GM18951 (cell line): ENCODE results near the gene DLEC1.
"Not testable (repeated sequence)": the region's sequence is repeated elsewhere in the genome, so short reads cannot be mapped to it uniquely, and the experiment has no call there.

Source experiments
- POLR2A ChIP-seq: IDR thresholded peaks from 4 replicates; pipeline ENCODE4 v1.6.1; 2011; ENCODE audit warnings: mild to moderate bottlenecking; ENCODE audit not compliant: insufficient read length, insufficient read depth; ENCODE audit errors: extremely low read depth
- in situ Hi-C: fragments of 300-500 bp; cut with MboI; formaldehyde crosslinking; loops from one replicate; pipeline ENCODE4 v1.12.0; 2022; ENCODE audit warnings: low sequenced_read_pairs, mixed read lengths, inconsistent platforms; ENCODE audit not compliant: unreplicated experiment

The DLEC1 gene

DNA sequence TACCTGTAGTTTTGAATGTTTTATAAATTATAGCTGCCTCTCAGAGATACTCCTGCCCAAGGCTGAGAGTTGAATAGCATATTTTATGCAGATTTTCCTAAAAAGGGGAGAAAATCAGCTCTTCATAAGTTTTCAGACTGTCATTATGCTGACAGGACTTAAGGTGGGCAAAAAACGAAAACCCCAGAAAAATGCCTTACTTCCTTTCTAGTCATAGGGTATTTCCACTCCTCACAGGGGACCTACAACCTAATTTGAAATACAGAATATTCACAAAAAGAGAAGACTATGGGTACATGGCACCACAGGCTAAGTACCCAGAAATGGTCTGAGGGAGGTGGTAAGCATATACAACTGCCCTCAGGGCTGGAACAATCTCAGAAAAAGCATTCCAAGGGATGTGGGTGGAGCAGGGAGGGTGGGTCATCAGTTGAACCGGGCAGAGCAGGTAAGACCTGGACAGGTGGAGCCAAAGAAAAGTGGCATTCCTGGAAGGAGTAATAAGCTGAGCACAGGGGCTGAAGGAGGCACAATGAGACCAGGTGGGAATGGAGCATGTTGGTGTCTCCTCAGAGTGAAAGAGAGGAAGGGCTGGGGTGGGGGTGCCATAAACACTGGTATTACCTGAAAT, 115.7 kb downstream of the DLEC1 start:
- TF ChIP-seq POLR2A, result no peak
- in situ Hi-C loops, result no loop called here

DNA sequence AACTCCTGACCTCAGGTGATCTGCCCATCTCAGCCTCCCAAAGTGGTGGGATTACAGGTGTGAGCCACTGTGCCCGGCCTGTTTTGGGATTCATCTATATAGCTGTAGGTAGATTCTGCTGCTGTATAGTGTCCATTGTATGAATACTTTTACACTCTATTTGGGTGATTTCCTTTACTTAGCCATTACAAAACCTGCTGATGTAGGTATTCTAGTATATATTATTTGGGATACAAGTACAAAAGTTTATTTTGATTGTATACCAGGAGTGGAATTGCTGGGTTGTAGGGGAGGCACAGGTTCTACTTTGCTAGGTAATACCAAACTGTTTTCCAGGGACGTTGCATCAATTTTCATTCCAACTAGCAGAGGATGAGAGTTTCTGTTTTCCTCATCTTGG, 116.8 kb downstream of the DLEC1 start:
- in situ Hi-C loops, result no loop called here
- TF ChIP-seq POLR2A, result no peak

DNA sequence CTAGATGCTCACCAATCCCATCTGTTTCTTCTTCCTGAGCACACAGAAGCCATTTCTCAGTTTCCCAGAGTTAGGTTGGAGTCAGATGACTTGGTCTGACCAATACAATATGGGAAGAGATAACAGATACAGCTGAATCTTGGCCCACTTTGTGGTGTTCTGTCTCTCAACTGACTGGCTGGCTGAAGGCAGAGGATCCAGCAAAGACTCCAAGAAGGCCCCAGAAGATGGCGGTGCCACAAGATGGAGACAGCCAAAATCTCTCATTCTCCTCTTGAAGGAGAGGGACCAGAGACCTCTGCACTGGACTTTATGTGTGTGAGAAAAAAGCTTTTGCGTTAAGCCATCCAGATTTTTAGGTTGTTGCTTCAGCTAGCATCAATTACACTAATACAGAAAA, 118.1 kb downstream of the DLEC1 start:
- no peak for TF ChIP-seq POLR2A
- in situ Hi-C loops, result no loop called here

DNA sequence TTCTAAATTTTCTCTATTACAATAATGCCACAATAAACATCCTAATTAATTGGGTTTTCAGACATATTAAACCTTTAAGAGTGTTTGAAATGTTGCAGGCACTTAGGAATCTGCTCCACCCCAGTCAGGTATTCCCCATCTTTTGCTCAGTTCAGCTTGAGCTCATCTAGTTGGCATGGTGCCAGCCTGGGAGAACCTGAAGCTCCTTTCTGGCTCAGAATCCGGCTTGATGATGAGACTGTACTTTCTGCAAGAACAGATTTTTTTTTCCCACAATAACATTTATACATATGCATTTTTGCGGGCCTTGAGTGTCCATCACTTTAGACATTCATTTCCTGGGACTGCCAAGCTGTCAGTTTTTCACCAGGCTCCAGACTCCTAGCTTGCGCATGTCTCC, 118.6 kb downstream of the DLEC1 start:
- TF ChIP-seq POLR2A, result no peak

DNA sequence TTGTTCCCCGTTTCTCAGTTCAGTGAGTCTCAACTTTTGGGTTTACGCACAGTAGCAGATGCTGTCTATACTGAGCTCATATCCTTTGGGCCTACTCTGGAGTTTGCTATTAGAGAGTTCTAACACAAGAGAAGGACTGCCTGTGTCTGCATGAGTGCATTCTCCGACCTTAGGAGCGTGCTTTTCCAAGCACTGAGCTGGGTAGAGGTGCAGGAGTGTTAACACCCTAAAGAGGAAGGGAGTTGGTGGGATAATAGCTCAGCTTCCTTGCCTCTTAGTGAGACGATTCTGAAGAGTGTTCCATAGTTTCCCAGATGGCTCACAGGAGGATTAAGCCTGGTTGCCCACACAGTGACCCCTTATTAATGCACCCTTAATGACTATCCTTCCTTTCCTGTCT, 119.5 kb downstream of the DLEC1 start:
- in situ Hi-C loops, result no loop called here

More for the DNA sequence above, 118.6 kb downstream of the DLEC1 start:
- in situ Hi-C loops, result no loop called here

DNA sequence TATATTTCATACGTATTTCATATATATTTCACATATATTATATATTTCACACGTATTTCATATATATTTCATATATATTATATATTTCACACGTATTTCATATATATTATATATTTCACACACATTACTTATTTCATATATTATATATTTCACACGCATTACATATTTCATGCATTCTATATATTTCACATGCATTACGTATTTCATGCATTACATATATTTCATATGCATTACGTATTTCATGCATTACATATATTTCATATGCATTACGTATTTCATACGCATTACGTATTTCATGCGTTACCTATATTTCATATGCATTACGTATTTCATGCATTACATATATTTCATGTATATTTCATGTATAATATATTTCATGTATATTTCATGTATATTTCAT, 121.7 kb downstream of the DLEC1 start:
- in situ Hi-C loops, result not testable (repeated sequence)

More for the DNA sequence above, 119.5 kb downstream of the DLEC1 start:
- no peak for TF ChIP-seq POLR2A

DNA sequence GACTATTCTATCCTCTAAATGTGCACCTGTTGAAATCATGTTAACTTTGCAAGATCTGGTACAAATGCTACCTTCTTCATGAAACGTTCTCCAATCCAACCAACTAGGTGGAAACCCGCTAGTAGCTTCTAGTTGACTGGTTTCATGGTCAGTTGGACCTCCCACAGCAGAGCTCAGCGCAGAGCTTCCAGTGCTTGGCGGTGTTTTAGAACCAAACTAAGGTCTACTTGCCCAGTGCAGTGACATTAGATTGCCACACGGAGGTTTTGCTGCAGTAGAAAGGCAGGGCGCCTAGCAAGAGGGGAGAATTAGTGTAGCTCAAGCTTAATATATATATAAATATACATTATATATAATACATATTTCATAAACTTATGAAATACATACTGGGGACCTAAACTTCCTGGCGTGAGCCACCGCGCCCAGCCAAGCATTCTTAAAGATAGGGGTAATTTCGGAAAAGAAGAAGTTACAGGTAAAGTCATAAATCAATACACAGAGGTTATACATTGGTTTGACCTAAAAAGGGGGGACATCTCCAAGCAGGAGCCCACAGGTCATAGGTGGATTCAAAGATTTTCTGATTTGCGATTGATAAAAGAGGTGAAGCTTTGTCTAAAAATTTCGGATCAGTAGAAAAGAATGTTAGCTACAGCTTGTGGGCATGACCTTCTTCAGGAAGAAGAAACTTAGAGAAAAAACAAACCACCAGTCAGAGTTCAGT, 124.3 kb downstream of the DLEC1 start:
- TF ChIP-seq POLR2A, result no peak
- in situ Hi-C loops, result no loop called here

DNA sequence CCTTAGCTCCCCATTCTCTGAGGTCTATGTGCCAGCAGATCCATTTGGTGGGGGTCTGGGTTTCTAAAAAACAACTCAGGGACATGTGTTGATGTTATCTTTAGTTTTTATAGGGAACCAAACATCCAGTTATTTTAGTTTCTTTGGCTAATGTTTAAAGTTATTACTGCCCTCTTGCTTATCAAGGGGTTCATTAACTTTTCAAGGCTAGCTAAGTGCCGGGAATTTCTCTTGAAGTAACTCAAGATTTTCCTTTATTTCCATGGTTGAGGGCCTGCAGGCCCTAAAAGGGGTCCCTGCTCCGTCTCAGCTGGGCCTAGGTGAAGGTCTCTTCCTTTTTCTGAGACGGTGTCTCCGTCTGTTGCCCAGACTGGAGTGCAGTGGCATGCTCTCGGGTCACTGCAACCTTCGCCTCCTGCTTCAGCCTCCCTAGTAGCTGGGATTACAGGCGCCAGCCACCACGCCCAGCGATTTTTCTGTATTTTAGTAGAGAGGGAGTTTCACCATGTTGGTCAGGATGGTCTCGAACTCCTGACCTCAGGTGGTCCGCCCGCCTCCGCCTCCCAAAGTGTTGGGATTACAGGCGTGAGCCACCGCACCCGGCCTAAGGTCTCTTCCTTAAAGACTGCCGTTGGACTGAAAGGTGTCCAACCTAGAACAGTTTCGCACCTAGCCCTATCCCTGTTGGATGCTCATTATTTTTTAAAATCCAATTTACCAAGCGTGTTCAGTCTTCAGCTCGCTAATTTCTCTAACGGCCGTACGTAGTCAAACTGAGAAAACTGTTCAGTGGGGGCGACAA, 125.0 kb downstream of the DLEC1 start:
- in situ Hi-C loops, result no loop called here
- TF ChIP-seq POLR2A, result no peak

DNA sequence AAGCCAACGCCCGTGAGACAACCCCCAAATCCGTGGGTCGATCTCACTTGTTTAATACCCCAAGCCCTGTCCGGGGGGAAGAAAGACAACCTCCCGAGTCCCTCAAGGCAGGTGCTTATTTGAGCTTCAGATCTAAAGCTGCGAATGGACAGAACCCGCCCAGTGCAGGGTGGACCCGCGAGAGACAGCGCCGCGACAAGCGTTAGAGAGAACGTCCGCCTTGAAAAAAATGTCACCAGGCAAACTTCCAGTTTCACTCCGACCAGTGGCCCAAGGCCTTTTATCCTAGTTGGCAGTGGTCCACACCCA, 125.6 kb downstream of the DLEC1 start:
- no peak for TF ChIP-seq POLR2A
- in situ Hi-C loops, result no loop called here

- peak; percentile 82 for TF ChIP-seq POLR2A
- in situ Hi-C loops, result no loop called here
These were observed 126.1 kb downstream of the DLEC1 start, which contains the start of gene OXSR1 for GRCh38 chr3:38164952-38165721. Gene OXSR1, plus strand, starts transcription at chr3:38165537. Its CDS starts 340 bp downstream, at chr3:38165877.

GRCh38 chr3:38165722-38166387, 126.8 kb downstream of the DLEC1 start:
- TF ChIP-seq POLR2A, result no peak
- in situ Hi-C loops, result no loop called here

- no peak for TF ChIP-seq POLR2A
- in situ Hi-C loops, result no loop called here
These were observed 128.6 kb downstream of the DLEC1 start for GRCh38 chr3:38167591-38167990.
